Measurements from ENCODE around the gene NHSL1.

- TF ChIP-seq EZH2phosphoT487 (conservative IDR thresholded peaks at IDR 0.05; ENCODE audit: low read length) (no peak), CTCF (IDR thresholded peaks at IDR 0.05; ENCODE audit: insufficient read depth, low read length, poor library complexity, severe bottlenecking) (no peak)
Measured at GRCh38 chr6:138508676-138508988, 9.3 kb upstream of the NHSL1 start.
